ENCODE results near the gene DHX9. TPM values are rescaled to one million over a fixed set of nuclear protein-coding genes. Genes with fewer than 3 reads are reported as not detected.
"Not testable (repeated sequence)": the region's sequence is repeated elsewhere in the genome, so short reads cannot be mapped to it uniquely, and the experiment has no call there.

The DHX9 gene
- total RNA-seq, 4 donors from 2014 or later = 50.5 to 110 (median 81.2) TPM

GRCh38 chr1:182890927-182891610 lies 51.9 kb downstream of the DHX9 start:
- DNase-seq = no peak
- no peak overlapping the region for H3K27ac ChIP-seq

GRCh38 chr1:182897696-182898095 lies 58.5 kb downstream of the DHX9 start:
- 72 to 86% methylated on average over 2 of the region's 2 CpGs for WGBS, 2 donors
- intact Hi-C loops (cut with DNase I) = no loop called here
- TF ChIP-seq POLR2A (IDR thresholded peaks at IDR 0.05) = no peak
- TF ChIP-seq, protein P1, sequence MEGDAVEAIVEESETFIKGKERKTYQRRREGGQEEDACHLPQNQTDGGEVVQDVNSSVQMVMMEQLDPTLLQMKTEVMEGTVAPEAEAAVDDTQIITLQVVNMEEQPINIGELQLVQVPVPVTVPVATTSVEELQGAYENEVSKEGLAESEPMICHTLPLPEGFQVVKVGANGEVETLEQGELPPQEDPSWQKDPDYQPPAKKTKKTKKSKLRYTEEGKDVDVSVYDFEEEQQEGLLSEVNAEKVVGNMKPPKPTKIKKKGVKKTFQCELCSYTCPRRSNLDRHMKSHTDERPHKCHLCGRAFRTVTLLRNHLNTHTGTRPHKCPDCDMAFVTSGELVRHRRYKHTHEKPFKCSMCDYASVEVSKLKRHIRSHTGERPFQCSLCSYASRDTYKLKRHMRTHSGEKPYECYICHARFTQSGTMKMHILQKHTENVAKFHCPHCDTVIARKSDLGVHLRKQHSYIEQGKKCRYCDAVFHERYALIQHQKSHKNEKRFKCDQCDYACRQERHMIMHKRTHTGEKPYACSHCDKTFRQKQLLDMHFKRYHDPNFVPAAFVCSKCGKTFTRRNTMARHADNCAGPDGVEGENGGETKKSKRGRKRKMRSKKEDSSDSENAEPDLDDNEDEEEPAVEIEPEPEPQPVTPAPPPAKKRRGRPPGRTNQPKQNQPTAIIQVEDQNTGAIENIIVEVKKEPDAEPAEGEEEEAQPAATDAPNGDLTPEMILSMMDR (IDR thresholded peaks at IDR 0.05) = no peak

More at GRCh38 chr1:182890927-182891610, 51.9 kb downstream of the DHX9 start:
- intact Hi-C loops (cut with DNase I) = no loop called here
- Histone ChIP-seq H3K36me3 (peaks cover 5 to 36% (median 10%) of the 10 kb centered on the region in 3 donors), H3K9me3 (no peaks in the 10 kb centered on the region), H3K4me3 (no peak overlapping the region), H3K27me3 (no peaks in the 10 kb centered on the region), H3K4me1 (no peaks in the 10 kb centered on the region)
- TF ChIP-seq, protein P1 (IDR thresholded peaks at IDR 0.05) = no peak
- no peak for TF ChIP-seq POLR2A (IDR thresholded peaks at IDR 0.05)
- 92 to 95% methylated on average over 8 of the region's 9 CpGs for WGBS, 2 donors

DNA sequence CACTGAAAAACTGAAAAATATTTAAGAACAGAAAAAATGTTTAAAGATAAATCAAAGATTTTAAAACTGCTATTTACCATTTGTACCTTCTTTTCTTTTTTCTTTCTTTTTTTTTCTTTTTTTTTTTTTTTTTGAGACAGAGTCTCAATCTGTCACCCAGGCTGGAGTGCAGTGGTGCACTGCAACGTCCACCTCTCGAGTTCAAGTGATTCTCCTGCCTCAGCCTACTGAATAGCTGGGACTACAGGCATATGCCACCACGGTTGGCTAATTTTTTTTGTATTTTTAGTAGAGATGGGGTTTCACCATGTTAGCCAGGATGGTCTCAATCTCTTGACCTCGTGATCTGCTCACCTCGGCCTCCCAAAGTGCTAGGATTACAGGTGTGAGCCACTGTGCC lies 62.8 kb downstream of the DHX9 start:
- H3K27ac ChIP-seq; H3K27me3 ChIP-seq; intact Hi-C loops (cut with DNase I); H3K4me1 ChIP-seq; H3K4me3 ChIP-seq; H3K36me3 ChIP-seq; H3K9me3 ChIP-seq; DNase-seq: not testable (repeated sequence)
- 76 to 87% methylated on average over 5 of the region's 5 CpGs for WGBS, 2 donors

More at GRCh38 chr1:182897696-182898095, 58.5 kb downstream of the DHX9 start:
- Histone ChIP-seq H3K4me1 (no peaks in the 10 kb centered on the region), H3K36me3 (no peaks in the 10 kb centered on the region), H3K9me3 (no peaks in the 10 kb centered on the region), H3K27me3 (no peaks in the 10 kb centered on the region), H3K27ac (no peak overlapping the region), H3K4me3 (no peak overlapping the region)
- DNase-seq = no peak

GRCh38 chr1:182905321-182905720 lies 66.2 kb downstream of the DHX9 start:
- Histone ChIP-seq H3K4me1 (no peaks in the 10 kb centered on the region), H3K36me3 (no peaks in the 10 kb centered on the region), H3K27ac (no peak overlapping the region), H3K27me3 (no peaks in the 10 kb centered on the region), H3K9me3 (no peaks in the 10 kb centered on the region), H3K4me3 (no peak overlapping the region)
- no peak for DNase-seq
- WGBS, 2 donors = 93% methylated on average over 2 of the region's 2 CpGs
- TF ChIP-seq, protein P1 (IDR thresholded peaks at IDR 0.05) = no peak
- no peak for TF ChIP-seq POLR2A (IDR thresholded peaks at IDR 0.05)
- intact Hi-C loops (cut with DNase I) = no loop called here

DNA sequence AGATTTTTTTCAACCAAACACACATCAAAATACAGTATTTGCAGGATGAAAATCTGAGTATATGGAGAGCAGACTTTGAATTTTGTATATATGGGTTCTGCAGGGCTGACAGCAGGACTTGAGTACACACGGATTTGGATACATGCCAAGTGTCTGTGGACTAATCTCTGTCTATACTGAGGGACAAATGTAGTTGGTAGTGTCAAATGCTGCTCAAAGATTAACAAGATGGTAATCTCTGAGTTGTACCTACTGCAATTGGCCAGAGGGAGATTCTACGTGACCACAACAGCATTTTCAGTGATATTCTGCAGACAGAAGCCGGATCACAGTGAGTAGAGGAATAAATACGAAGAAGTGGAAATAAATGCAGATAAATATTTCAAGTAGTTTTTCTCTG lies 70.4 kb downstream of the DHX9 start:
- no peak for TF ChIP-seq POLR2A (IDR thresholded peaks at IDR 0.05)
- TF ChIP-seq, protein P1 (IDR thresholded peaks at IDR 0.05) = no peak
- 64 to 67% methylated on average over 4 of the region's 4 CpGs for WGBS, 2 donors
- intact Hi-C loops (cut with DNase I) = no loop called here
- Histone ChIP-seq H3K27me3 (no peaks in the 10 kb centered on the region), H3K36me3 (no peaks in the 10 kb centered on the region), H3K27ac (no peak overlapping the region), H3K4me3 (no peak overlapping the region), H3K4me1 (no peaks in the 10 kb centered on the region), H3K9me3 (peaks cover 0 to 12% (median 4%) of the 10 kb centered on the region in 3 donors)
- no peak for DNase-seq
